GM21786 (cell line): ENCODE data around the gene NEDD4L.

Source experiments
- ATAC-seq: cut with Tn5 transposase; IDR thresholded peaks from one replicate; pipeline ENCODE4 v1.9.1; 2021; ENCODE audit not compliant: unreplicated experiment

NEDD4L gene

GRCh38 chr18:58229162-58229561 is 185.1 kb downstream of the NEDD4L start:
- no peak for ATAC-seq

- no peak for ATAC-seq
Observed at GRCh38 chr18:58230438-58231179, 186.6 kb downstream of the NEDD4L start.

- no peak for ATAC-seq
Observed at GRCh38 chr18:58231930-58232329, 187.9 kb downstream of the NEDD4L start.

DNA sequence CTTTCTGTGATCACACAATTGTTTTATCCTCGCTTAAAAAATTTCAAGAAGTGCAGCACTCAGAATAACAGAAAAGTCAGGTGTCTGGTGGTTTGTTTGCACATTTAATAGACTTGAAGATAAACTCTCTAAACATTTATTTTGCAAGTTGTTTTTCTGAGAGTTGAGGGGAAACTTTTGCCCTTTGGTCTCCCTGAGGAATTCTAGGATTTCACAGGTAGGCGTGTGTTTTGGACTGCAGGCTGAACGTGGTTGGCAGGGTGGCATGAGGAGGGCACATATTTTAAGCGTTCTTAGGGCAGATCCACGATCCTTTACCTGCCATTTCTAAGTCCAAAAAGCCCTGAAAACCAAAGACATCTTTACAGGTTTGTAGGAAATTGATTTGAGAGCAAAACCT is 188.6 kb downstream of the NEDD4L start:
- no peak for ATAC-seq

- no peak for ATAC-seq
Observed at GRCh38 chr18:58234359-58234741, 190.3 kb downstream of the NEDD4L start.

- no peak for ATAC-seq
Observed at GRCh38 chr18:58235001-58235436, 191.0 kb downstream of the NEDD4L start.

GRCh38 chr18:58239879-58240278 is 195.9 kb downstream of the NEDD4L start:
- ATAC-seq = no peak

GRCh38 chr18:58241026-58241679 is 197.1 kb downstream of the NEDD4L start:
- ATAC-seq = no peak

DNA sequence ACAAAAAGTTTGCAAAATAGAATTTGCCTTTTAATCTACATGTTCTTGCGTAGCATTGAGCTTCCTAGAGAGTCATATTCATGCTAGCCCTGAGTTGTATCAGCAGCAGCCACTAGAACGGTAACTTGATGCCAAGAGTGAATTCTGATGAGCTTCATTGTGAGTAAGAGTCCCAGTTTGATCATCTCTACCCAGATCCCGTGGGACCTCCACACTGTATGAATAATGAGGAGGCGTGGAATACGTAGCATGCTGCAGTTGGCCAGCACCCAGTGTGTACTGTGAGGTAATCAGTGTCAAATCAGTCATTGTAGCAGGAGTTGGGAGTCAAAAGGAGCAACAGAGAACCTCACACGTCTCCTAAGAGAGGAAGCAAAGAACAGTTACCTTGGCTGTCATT is 197.9 kb downstream of the NEDD4L start:
- ATAC-seq = no peak

- ATAC-seq = no peak
Observed at GRCh38 chr18:58242435-58242834, 198.4 kb downstream of the NEDD4L start.

- no peak for ATAC-seq
Observed at GRCh38 chr18:58242968-58243367, 198.9 kb downstream of the NEDD4L start.

GRCh38 chr18:58243401-58243800 is 199.4 kb downstream of the NEDD4L start:
- ATAC-seq = no peak

GRCh38 chr18:58247363-58247834 is 203.4 kb downstream of the NEDD4L start:
- ATAC-seq = no peak

GRCh38 chr18:58249712-58250111 is 205.7 kb downstream of the NEDD4L start:
- no peak for ATAC-seq

- no peak for ATAC-seq
Observed at GRCh38 chr18:58251416-58251815, 207.4 kb downstream of the NEDD4L start.

DNA sequence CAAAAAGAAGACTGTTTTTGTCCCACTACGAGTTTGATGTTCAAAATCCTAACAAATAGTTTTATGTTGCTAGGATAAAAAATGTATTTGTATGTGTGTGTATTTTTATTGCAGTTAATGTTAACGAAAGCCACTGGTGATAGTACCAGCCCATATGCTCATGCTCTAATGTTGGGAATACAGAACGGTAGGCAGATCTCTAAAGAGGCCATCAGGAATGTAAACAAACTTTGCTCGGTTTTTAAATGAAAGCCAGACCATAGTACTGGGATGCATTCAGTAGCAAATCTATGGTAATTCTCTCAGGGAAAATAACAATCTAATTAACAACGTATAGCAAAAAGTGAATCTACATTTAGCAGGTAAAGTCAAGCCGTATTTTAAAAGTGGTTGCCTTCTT is 208.1 kb downstream of the NEDD4L start:
- no peak for ATAC-seq

GRCh38 chr18:58253318-58253717 is 209.3 kb downstream of the NEDD4L start:
- no peak for ATAC-seq

DNA sequence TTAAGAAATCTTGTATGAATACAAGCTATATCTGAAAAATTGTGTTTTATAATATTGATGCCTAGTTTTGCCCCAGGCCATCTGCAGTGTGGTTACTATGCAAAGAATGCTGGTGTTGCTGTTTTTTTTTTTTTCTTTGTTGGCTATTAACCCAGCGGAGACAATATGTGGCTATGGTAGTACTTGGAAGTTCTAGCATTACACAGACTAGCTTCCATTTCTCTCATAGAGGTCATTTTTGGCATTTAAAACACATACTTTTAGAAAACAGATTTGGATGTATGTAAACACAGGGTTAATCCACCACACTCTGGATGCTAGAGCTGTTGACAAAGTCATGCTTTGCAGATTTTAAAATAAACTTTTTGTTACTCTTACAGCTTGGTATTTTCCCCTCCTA is 209.8 kb downstream of the NEDD4L start:
- ATAC-seq = no peak

GRCh38 chr18:58254873-58255511 is 211.0 kb downstream of the NEDD4L start:
- ATAC-seq = no peak

DNA sequence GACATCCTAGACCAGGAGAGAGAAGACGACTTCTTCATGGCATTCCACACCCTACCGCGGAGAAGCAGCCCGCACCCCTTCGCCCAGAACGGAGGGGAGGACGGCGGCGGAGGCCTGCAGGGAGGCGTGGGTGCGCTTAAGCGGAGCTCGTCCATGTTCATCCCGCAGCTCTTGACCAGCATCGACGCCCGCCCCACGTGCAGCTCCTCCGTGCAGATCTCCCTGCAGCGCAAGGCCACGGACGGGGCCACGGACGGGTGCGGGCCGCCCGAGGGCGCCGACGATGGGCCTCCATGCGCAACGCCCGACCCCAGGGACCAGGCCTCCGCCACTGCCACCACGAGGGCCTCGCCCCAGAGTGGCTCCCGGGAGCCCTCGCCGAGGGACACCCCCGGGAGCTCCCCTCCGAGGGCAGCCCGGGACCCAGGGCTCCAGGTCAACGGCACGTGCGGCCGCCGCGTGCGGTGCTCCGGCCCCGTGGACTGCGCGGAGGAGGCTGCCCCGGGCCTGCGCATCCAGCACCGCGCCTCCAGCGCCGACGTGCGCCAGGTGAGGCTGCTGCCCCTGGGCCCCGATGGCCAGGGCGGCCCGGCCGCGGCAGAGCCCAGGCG is 211.8 kb downstream of the NEDD4L start:
- ATAC-seq = no peak

- ATAC-seq = no peak
Observed at GRCh38 chr18:58256316-58257080, 212.5 kb downstream of the NEDD4L start.
